ENCODE data around the gene RPL41.
A peak's percentile ranks its signal among the peaks of the same experiment; 100 is the strongest.
"Not testable (repeated sequence)": the region's sequence is repeated elsewhere in the genome, so short reads cannot be mapped to it uniquely, and the experiment has no call there.

The RPL41 gene

DNA sequence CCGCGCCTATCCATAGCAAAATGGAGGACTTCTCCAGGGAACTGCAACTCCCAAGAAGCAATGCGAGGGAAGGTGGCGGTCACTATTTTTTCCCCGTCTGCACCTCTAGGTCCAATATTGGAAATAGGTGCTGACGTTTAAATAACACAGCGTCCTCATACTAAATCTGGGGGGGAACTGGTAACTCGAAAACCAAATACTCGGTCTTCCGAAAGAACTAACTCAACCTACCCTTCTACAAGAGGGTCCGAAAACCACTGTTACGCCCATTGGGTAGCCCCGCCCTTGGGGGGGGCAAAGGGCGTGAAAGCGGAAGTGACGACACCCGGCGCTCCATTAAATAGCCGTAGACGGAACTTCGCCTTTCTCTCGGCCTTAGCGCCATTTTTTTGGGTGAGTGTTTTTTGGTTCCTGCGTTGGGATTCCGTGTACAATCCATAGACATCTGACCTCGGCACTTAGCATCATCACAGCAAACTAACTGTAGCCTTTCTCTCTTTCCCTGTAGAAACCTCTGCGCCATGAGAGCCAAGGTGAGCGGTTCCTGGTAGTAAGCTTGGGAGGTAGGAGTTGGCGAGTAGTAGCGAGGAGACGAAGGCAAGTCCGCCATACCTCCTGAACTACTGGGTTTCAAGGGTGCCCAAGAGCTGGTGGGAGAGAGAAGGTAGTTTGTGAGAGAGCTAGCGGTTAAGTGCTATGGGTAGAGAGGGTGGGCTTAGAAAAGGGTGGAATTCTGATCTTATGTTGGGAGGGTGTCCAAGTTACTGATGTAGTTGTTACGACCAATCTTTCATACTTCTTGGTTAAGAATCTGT is at the start of gene RPL41:
Gene RPL41, plus strand, starts transcription at position 367 of the 815 bp plus-strand sequence.
- DNase-seq (ENCODE audit: low read depth, low spot score), result peak; percentile 70

DNA sequence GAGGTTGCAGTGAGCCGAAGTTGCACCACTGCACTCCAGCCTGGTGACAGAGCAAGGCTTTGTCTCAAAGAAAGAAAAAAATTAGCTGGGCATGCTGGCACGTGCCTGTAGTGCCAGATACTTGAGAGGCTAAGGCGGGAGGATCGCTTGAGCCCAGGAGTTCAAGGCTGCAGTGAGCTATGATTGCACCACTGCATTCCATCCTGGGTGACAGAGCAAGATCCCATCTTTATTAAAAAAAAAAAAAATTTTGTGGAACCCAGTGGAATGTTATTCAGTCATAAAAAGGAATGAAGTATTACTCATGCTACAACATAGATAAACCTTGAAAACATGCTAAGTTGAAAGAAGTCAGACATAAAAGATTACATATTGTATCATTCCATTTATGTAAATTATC is 44.8 kb upstream of the RPL41 start:
- DNase-seq (ENCODE audit: low read depth, low spot score), result no peak

DNA sequence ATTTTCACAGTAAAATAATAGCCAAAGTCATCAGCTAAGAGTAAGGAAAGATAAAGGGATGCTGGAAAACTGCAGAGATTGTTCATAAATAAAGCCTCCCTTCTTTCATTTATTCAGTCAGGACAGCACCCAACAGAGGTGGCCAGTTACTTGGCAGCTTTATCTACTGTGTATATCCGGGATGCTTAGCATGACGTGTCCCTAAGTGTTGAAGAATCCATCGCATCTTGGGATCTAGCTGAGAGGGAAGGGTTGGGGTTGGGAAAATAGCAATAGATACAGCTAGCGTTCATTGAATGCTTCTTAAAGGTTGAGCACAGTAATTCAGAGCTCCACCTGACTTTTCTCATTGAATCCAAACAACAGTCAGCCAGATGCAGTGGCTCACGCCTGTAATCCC is 42.0 kb upstream of the RPL41 start:
- no peak for DNase-seq (ENCODE audit: low read depth, low spot score)

DNA sequence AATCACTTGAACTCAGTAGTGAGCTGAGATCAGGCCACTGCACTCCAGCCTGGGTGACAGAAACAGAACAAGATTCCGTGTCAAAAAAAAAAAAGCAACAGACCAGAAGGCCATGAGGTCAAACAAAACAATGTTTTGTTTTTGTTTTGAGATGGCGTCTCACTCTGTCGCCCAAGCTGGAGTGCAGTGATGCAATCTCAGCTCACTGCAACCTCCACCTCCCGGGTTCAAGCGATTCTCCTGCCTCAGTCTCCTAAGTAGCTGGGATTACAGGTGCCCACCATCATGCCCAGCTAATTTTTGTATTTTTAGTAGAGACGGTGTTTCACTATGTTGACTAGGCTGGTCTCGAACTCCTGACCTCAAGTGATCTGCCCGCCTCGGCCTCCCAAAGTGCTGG is 38.5 kb upstream of the RPL41 start:
- not testable (repeated sequence) for DNase-seq (ENCODE audit: low read depth, low spot score)

DNA sequence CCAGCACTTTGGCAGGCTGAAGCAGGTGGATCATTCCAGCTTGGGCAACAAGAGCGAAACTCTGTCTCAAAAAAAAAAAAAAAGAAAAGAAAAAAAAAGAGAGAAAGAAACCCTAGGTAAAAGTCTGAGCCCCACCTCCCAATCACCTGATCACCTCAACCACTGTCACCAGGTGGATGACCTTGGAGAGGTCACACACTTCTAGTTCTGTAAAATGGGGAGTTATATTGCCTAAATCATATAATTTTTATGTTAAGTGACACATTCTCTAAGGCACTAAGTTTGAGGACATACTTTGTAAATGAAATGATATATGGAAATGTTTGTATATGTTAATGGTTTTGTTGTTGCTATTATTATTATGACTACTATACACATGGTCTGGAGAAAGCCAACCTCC is 38.0 kb upstream of the RPL41 start:
- DNase-seq (ENCODE audit: low read depth, low spot score), result no peak

DNA sequence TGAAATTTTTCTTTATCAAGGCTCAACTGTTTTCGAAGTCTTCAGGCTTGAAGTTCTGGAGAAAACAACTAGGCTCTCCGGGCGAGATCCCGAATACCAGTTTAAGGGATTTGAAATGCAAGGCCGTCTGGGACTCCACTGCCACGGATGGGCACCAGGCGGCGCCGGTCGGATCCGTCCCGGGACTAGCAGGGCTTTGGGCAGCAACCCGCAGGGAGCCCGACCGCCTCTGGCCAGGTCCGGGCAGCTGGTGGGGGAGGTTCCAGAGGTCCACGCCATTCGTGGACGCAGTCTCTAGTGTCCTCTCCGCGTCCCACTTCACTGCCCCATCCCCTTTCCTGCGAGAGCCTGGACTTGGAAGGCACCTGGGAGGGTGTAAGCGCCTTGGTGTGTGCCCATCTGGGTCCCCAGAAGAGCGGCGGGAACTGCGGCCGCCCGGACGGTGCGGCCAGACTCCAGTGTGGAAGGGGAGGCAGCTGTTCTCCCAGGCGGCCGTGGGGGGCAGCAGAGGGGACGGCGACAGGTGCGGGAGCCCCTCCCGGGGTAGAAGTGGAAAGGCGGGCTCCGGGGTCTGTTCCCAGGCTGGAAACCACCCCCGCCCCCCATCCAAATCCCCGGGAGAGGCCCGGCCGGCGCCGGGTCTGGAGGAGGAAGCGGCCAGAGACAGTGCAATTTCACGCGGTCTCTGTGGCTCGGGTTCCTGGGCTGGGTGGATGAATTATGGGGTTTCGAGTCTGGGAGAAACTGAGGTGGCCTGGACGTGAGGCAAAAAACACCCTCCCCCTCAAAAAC is 37.3 kb upstream of the RPL41 start:
- DNase-seq (ENCODE audit: low read depth, low spot score), result peak; percentile 35

DNA sequence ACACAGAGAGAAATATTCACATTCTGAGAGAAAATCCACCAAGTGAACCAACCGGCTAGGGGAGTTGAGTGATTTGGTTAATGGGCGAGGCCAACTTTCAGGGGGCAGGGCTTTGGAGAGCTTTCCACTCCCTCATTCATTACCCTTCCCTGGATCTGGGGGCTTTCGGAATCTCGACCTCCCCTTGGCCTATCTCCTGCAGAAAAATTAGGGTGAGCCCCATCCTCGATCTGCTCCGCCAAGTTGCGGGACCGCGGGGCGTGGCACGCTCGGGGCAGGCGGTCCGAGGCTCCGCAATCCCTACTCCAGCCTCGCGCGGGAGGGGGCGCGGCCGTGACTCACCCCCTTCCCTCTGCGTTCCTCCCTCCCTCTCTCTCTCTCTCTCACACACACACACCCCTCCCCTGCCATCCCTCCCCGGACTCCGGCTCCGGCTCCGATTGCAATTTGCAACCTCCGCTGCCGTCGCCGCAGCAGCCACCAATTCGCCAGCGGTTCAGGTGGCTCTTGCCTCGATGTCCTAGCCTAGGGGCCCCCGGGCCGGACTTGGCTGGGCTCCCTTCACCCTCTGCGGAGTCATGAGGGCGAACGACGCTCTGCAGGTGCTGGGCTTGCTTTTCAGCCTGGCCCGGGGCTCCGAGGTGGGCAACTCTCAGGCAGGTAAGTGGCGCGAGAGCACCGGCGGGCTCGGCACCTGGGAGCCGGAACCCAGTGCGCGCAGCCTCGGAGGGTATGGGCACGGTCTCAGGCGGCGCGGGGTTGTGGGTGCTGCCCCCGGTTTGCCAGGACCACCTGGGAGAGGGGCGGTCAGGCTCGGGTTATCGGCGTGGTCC is 36.5 kb upstream of the RPL41 start, which contains the start of gene ERBB3:
Gene ERBB3, plus strand, starts transcription at position 443 of the 833 bp plus-strand sequence. Its CDS starts 136 bp downstream, at position 579.
- DNase-seq (ENCODE audit: low read depth, low spot score), result no peak

DNA sequence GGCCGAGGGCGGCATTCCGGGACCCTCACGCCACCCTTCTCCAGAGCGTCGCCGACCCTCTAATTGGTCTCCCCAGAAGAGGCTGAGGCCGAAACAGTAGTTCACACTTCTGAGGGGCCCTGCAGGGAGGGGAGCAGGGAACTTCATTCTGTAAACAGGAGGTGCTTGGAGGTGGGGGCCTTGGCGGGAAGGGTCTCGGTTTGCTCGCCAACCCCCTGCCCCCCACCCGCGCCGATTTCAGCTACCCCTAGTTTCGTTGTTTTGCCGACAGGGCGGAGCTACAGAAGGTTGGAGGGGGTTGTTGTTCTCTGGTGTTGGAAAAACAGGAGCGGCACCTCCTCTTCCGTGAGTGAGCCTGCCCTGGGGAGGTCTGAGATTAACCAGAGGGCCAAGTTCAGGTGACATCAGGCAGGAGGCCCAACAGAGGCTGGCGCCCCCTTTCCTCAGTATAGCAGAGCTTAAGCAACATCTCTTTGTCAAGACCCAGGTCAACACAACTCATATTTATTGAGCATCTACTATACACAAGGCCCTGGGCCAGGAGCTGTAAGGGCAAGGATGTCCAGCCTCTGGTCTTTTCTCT is 35.8 kb upstream of the RPL41 start:
- DNase-seq (ENCODE audit: low read depth, low spot score), result no peak

DNA sequence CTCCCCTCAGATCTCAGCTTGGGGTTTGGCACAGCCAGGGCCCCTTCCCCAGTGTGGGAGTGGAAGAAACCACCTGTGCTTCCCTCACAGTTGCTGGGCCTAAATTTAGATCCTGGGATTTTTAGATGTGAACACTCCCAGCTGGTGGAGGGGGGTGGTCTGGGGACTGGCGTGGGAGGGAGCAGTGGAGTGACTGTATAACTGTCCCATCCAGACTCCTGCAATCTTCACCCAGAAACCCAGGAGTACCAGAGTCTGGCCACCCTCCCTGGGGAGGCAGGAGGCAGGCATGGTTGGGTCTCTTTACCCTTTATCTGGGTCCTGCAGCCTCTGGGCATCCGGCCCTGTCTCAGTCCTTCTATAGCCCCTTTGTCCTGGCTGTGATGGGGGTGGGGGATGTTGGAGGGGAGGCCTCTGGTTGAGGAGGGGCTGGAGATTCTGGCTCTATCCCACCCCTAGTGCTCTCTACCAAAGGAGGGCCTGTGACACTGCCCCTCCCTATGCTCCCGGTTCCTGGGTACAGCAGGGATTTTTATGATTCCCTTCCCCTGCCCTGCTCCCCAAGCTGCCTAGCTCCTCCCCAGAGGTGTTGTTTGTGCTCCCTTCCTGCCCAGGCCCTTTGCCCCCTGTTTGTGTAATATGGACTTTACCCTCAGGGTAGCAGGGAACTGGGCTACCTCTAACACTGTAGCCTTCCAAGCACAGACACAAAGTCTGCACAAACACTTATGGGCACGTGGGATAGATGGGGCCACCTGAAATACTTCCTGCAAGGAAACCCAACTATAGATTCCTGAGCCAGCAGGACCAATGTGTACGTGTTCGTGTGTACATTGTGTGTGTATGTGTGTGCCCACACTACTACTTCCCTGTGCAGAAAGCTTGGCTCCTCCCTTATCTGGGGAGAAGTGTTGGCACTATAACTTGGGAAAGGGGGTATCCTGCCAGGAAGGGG is 34.8 kb upstream of the RPL41 start:
- no peak for DNase-seq (ENCODE audit: low read depth, low spot score)

DNA sequence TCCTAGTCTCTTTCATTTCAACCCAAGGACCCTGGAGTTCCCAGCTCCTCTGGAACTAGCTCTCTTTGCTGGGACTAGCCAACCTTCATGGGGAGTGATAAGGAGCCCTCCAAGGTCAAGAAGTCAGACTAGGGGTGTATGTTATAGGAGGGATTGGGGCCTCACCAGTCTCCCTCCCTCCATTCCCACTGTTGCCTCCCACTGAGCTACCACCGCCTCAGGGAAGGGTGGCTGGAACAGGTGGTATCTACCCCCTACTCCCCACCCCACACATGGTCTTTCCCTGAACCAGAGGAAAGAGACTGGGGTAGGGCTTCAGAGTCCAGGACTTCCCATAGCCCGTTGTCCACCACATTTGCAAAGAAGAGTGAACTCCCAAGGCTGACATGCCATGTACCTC is 34.1 kb upstream of the RPL41 start:
- no peak for DNase-seq (ENCODE audit: low read depth, low spot score)

DNA sequence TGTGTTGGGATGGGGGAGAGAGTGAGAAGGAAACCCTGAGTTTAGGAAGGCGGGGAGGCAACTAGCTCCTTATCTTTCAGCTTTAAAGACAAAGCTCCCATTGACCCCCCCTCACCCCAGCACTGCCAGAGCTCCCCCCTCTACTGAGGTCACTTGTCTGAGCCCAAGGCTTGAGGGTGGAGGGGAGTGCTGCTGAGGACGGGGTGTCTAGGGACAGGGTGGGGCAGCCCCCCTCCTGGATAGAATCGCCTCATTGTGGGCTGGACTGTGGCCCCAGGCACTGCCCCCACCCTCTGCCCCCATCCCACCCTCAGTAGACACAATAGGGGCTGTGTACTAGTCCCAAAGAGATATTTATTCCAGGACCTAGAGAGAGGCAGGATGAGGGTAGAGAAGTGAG is 33.5 kb upstream of the RPL41 start:
- no peak for DNase-seq (ENCODE audit: low read depth, low spot score)

DNA sequence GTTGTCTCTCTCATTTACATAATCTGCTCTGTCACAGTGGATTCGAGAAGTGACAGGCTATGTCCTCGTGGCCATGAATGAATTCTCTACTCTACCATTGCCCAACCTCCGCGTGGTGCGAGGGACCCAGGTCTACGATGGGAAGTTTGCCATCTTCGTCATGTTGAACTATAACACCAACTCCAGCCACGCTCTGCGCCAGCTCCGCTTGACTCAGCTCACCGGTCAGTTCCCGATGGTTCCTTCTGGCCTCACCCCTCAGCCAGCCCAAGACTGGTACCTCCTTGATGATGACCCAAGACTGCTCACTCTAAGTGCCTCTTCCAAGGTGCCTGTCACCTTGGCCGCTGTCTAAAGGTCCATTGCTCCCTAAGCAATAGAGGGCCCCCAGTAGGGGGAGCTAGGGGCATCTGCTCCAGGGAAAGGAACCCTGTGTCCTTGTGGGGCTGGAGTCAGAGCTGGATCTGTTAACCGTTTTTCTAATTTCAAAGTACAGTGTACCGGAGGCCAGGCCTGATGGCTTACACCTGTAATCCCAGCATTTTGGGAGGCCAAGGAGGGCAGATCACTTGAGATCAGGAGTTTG is 31.4 kb upstream of the RPL41 start:
- no peak for DNase-seq (ENCODE audit: low read depth, low spot score)

DNA sequence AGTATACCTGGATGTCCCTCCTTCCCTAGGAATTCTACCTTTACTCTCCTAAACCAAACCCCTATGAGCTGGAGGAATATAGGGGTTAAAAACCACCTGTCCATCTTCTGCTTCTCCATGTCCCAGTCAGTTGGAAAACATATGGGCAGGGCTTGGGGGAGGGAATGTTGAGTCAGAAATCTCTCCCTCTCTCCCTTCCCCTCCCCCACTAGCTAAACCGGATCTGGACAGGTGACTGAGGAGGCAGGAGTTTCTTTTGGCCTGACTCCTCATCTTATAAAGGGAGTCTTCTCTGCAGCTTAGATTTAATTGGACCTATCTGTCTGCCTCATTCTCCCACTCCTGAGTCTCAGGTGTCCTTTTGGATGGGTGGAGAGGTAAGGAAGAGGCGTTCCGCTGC is 30.3 kb upstream of the RPL41 start:
- DNase-seq (ENCODE audit: low read depth, low spot score), result no peak

DNA sequence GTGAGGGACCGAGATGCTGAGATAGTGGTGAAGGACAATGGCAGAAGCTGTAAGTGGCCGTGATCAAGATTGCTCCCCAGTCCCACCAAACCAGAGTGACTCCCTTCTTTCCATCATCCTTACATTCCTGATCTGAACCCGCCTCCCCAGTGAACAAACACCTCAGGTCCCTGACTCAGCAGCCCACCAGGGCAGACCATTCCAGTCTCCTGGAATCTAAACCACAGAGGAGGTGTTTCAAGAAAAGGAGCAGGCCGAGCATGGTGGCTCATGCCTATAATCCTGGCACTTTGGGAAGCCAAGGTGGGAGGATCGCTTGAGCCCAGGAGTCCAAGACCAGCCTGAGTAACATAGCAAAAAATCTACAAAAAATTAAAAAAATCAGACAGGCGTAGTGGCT is 29.8 kb upstream of the RPL41 start:
- DNase-seq (ENCODE audit: low read depth, low spot score), result no peak

DNA sequence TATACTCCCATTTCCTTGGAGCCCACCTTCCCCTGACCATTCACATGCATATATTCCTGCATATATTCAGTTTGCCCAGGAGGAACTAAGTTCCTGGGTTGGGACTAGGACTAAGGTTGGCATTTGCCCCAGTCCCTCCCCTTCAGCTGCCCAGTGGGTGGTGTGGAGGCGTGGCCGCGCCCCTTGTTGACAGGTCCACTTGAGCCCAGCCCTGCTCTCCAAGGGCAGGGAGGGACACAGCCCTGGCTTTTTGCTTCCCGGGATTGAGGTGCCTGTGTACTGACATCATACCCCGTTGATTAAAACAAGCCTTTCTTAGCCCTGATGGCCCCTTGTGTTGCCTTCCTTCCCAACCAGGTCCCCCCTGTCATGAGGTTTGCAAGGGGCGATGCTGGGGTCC is 29.2 kb upstream of the RPL41 start:
- no peak for DNase-seq (ENCODE audit: low read depth, low spot score)

DNA sequence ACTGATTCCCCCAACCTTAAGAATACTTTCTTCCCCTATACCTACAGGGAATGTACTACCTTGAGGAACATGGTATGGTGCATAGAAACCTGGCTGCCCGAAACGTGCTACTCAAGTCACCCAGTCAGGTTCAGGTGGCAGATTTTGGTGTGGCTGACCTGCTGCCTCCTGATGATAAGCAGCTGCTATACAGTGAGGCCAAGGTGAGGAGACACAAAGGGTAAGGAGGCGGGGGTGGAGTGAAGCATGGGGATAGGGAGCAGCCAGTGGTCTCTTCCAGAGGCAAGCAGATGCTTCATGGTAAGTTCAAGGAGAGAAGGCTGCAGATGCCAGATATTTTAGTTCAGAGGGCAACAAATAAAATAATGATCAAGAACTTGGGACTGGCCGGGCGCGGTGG is 18.7 kb upstream of the RPL41 start:
- no peak for DNase-seq (ENCODE audit: low read depth, low spot score)

DNA sequence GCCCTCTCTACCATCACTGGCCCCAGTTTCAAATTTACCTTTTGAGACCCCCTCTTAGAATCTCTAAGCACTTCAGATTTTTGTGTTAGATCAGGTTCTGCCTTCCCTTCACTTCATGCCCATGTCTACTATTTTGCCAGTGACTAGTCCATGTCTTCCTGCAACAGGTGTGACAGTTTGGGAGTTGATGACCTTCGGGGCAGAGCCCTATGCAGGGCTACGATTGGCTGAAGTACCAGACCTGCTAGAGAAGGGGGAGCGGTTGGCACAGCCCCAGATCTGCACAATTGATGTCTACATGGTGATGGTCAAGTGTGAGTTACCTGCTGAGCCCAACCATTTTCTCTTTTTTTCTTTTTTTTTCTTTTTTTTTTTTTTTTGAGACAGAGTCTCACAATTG is 17.8 kb upstream of the RPL41 start:
- DNase-seq (ENCODE audit: low read depth, low spot score), result no peak

DNA sequence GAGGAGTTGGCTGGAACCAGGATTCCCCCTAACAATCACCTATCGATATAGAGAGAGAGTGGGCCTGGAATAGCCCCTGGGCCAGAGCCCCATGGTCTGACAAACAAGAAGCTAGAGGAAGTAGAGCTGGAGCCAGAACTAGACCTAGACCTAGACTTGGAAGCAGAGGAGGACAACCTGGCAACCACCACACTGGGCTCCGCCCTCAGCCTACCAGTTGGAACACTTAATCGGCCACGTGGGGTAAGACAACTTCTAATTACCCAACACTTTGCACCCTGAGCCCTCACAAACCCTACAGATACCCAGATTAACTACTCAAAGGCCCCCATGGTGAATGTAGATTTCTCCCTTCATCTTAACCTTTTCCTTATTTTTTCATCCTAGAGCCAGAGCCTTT is 16.6 kb upstream of the RPL41 start:
- no peak for DNase-seq (ENCODE audit: low read depth, low spot score)

DNA sequence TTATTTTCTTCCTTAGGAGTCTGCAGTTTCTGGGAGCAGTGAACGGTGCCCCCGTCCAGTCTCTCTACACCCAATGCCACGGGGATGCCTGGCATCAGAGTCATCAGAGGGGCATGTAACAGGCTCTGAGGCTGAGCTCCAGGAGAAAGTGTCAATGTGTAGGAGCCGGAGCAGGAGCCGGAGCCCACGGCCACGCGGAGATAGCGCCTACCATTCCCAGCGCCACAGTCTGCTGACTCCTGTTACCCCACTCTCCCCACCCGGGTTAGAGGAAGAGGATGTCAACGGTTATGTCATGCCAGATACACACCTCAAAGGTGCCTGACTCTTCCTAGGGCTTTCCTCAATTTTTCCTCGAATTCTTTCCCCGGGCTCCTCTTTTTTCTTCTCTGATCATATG is 15.4 kb upstream of the RPL41 start:
- no peak for DNase-seq (ENCODE audit: low read depth, low spot score)

DNA sequence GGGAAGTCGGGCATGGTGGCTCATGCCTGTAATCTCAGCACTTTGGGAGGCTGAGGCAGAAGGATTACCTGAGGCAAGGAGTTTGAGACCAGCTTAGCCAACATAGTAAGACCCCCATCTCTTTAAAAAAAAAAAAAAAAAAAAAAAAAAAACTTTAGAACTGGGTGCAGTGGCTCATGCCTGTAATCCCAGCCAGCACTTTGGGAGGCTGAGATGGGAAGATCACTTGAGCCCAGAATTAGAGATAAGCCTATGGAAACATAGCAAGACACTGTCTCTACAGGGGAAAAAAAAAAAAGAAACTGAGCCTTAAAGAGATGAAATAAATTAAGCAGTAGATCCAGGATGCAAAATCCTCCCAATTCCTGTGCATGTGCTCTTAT is 13.8 kb upstream of the RPL41 start:
- DNase-seq (ENCODE audit: low read depth, low spot score), result no peak
